Tibial nerve (tissue), 4 donors: ENCODE measurements around the gene IL36G.

Experiments
- EP300 ChIP-seq, 2 donors: sonication (generic); formaldehyde crosslinking; IDR thresholded peaks; one replicate each; pipeline ENCODE4 v1.6.1; 2017; ENCODE audit warnings: antibody characterized with exemption in 2 of 2, mild to moderate bottlenecking in 1 of 2
- POLR2A ChIP-seq, 2 donors: fragments of 450-650 bp; IDR thresholded peaks; one replicate each; pipeline ENCODE4 v1.6.1; 2017; ENCODE audit warnings: antibody characterized with exemption in 2 of 2, mild to moderate bottlenecking in 2 of 2, moderate library complexity in 2 of 2
- TF ChIP-seq, protein P1 (sequence below), 5 experiments: fragments of 200-600 bp in 3 of 5; fragments of 450-650 bp in 2 of 5; sonication (generic) in 3 of 5; IDR thresholded peaks; one replicate each; pipeline ENCODE4 v1.5.1; 2016 to 2019; ENCODE audit warnings: antibody characterized with exemption in 5 of 5, mild to moderate bottlenecking in 3 of 5, moderate library complexity in 2 of 5

DNA sequence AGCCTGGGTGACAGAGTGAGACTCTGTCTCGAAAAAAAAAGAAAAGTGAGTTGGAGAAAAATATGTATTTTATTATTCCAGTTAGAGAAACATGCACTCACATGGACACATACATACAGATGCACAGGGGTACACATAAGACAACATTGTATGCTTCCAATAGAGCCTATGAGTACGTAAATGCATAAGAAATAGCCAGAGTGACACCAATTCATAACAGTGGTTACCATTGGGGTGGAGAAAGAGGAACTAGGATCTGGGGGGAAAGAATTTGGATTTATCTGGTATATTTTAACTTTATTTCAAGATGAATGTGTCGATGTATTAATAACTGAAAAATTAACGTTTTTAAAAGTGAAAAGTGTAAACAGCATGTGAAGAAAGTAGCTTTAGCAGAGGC is 43.5 kb downstream of the IL36G start:
- TF ChIP-seq POLR2A (IDR thresholded peaks at IDR 0.05) (no peak), EP300 (IDR thresholded peaks at IDR 0.05) (no peak)
- TF ChIP-seq, protein P1, sequence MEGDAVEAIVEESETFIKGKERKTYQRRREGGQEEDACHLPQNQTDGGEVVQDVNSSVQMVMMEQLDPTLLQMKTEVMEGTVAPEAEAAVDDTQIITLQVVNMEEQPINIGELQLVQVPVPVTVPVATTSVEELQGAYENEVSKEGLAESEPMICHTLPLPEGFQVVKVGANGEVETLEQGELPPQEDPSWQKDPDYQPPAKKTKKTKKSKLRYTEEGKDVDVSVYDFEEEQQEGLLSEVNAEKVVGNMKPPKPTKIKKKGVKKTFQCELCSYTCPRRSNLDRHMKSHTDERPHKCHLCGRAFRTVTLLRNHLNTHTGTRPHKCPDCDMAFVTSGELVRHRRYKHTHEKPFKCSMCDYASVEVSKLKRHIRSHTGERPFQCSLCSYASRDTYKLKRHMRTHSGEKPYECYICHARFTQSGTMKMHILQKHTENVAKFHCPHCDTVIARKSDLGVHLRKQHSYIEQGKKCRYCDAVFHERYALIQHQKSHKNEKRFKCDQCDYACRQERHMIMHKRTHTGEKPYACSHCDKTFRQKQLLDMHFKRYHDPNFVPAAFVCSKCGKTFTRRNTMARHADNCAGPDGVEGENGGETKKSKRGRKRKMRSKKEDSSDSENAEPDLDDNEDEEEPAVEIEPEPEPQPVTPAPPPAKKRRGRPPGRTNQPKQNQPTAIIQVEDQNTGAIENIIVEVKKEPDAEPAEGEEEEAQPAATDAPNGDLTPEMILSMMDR (IDR thresholded peaks at IDR 0.05) = no peak
